Measurements from ENCODE around the gene KRTAP29-1. TPM values are rescaled to one million over a fixed set of nuclear protein-coding genes. Genes with fewer than 3 reads are reported as not detected.
A peak's percentile ranks its signal among the peaks of the same experiment; 100 is the strongest.

KRTAP29-1 gene
- total RNA-seq, 1 donor from 2014 or later, result not detected

DNA sequence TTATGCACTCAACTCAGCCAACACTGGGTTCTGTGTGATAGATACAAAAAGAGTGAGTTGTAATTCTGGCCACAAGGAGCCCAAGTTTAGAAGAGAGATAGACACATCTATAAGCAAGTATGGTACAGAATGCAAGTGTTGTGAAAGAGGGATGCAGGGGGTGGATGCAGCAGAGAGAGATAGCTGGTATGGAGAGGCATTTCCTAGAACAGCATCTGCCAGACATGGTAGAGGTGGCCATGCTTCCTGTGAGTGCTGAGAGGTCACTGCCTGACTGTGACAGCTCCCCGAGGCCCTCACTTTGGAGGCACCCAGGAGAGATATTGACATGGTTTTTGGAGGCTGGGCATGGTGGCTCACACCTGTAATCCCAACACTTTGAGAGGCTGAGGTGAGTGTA is 8.5 kb upstream of the KRTAP29-1 start:
- no peak overlapping the region for H3K27ac ChIP-seq
- no peaks in the 10 kb centered on the region for H3K27me3 ChIP-seq
- TF ChIP-seq, protein P1, sequence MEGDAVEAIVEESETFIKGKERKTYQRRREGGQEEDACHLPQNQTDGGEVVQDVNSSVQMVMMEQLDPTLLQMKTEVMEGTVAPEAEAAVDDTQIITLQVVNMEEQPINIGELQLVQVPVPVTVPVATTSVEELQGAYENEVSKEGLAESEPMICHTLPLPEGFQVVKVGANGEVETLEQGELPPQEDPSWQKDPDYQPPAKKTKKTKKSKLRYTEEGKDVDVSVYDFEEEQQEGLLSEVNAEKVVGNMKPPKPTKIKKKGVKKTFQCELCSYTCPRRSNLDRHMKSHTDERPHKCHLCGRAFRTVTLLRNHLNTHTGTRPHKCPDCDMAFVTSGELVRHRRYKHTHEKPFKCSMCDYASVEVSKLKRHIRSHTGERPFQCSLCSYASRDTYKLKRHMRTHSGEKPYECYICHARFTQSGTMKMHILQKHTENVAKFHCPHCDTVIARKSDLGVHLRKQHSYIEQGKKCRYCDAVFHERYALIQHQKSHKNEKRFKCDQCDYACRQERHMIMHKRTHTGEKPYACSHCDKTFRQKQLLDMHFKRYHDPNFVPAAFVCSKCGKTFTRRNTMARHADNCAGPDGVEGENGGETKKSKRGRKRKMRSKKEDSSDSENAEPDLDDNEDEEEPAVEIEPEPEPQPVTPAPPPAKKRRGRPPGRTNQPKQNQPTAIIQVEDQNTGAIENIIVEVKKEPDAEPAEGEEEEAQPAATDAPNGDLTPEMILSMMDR (IDR thresholded peaks at IDR 0.05), result no peak
- no peaks in the 10 kb centered on the region for H3K36me3 ChIP-seq
- H3K4me1 ChIP-seq, result no peaks in the 10 kb centered on the region
- intact Hi-C loops (cut with DNase I), result loop anchor here (10.0 kb wide), 1 partner anchor 314 kb away; the partner anchor contains the start of gene KRT17
- no peak for DNase-seq (ENCODE audit: low spot score in 2 of 2)
- H3K9me3 ChIP-seq, result no peaks in the 10 kb centered on the region
- H3K4me3 ChIP-seq, result no peak overlapping the region

GRCh38 chr17:41308918-41309359 is 6.3 kb upstream of the KRTAP29-1 start, which contains the start of gene KRTAP16-1:
Gene KRTAP16-1 (minus strand): TSS chr17:41309309. CDS start chr17:41309253, 56 bp downstream.
- Histone ChIP-seq H3K9me3 (no peaks in the 10 kb centered on the region), H3K4me1 (no peaks in the 10 kb centered on the region), H3K27ac (no peak within 1 kb of the TSS), H3K27me3 (no peaks in the 10 kb centered on the region), H3K36me3 (no peaks in the 10 kb centered on the region), H3K4me3 (no peak within 1 kb of the TSS)
- intact Hi-C loops (cut with DNase I), result no loop called here
- no peak for DNase-seq (ENCODE audit: low spot score in 2 of 2)
- TF ChIP-seq, protein P1 (IDR thresholded peaks at IDR 0.05), result no peak

DNA sequence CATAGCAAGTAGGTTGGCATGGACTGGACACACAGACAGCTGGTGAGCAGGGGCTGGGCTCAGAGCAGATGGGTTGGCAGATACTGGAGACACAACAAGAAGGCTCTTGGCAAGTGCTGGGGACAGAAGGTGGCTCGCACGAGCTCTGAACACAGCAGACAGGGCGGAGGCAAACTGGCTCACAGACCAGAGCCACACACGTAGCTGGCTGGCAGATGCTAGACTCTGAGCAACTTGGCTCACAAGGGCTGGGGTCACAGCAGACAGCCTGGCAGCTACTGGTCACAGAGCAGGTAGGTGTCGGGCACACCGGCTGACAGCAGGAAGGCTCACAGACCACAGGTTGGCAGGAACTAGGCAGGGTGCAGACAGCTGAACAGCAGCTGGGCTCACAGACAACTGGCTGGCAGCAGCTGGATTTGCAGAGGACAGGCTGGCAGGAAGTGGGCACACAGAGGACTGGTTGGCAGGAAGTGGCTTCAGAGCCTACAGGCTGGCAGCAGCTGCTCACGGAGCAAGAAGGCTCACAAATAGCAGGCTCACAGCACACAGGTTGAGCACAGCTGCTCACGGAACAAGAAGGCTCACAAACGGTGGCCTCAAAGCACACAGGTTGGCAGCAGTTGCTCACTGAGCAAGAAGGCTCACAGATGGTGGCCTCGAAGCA is 5.7 kb upstream of the KRTAP29-1 start:
- TF ChIP-seq, protein P1 (IDR thresholded peaks at IDR 0.05), result no peak
- intact Hi-C loops (cut with DNase I), result no loop called here
- H3K27ac ChIP-seq, result no peak overlapping the region
- no peaks in the 10 kb centered on the region for H3K9me3 ChIP-seq
- peak in 1 of 2 donors; percentile 71 for DNase-seq (ENCODE audit: low spot score in 2 of 2)
- no peaks in the 10 kb centered on the region for H3K36me3 ChIP-seq
- H3K4me3 ChIP-seq, result no peak overlapping the region
- no peaks in the 10 kb centered on the region for H3K27me3 ChIP-seq
- no peaks in the 10 kb centered on the region for H3K4me1 ChIP-seq

DNA sequence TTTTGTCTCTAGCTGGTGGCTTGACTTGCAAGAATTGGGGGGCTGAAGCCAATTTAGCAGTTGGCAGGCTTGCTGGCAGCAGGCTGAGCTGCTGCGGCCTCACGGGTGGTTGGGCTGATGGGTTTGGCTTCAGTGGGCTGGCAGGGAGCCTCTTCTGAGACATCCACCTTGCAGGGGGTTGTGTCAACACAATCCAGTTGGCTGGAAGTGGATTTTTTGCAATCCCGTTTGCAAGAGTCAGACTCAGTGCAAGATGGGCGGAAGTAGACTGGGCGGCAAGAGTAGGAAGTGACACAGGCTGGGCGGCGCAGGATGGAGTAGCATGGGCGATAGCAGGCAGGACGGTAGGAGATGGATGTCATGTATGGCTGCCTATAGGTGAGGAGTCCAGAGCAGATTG is 5.0 kb upstream of the KRTAP29-1 start:
- H3K4me1 ChIP-seq, result no peaks in the 10 kb centered on the region
- H3K36me3 ChIP-seq, result no peaks in the 10 kb centered on the region
- intact Hi-C loops (cut with DNase I), result no loop called here
- no peak overlapping the region for H3K27ac ChIP-seq
- H3K9me3 ChIP-seq, result no peaks in the 10 kb centered on the region
- TF ChIP-seq, protein P1 (IDR thresholded peaks at IDR 0.05), result no peak
- H3K27me3 ChIP-seq, result no peaks in the 10 kb centered on the region
- no peak overlapping the region for H3K4me3 ChIP-seq
- no peak for DNase-seq (ENCODE audit: low spot score in 2 of 2)

DNA sequence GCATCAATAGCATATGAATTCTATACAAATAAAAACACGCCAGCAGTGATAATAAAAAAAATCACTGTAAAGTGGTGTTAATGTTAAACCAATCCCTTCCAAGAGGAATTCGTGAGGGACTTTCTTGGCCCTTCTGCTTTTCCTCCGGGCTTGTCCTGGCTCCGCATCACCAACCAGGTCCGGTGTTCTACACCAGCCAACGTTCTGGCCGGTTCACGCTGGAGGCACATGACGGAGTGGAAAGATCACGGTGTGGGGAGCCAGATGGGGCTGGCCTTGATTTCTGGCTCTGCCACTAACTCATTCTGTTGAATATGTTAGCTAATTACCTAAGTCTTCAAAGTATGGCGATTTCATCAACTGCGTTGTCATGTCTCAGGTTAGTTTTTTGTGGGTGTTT is 1.4 kb upstream of the KRTAP29-1 start:
- H3K27me3 ChIP-seq, result no peaks in the 10 kb centered on the region
- TF ChIP-seq, protein P1 (IDR thresholded peaks at IDR 0.05), result no peak
- no peak for DNase-seq (ENCODE audit: low spot score in 2 of 2)
- no peaks in the 10 kb centered on the region for H3K36me3 ChIP-seq
- no peak overlapping the region for H3K27ac ChIP-seq
- intact Hi-C loops (cut with DNase I), result no loop called here
- no peak overlapping the region for H3K4me3 ChIP-seq
- no peaks in the 10 kb centered on the region for H3K4me1 ChIP-seq
- H3K9me3 ChIP-seq, result peaks cover 0 to 4% of the 10 kb centered on the region in 2 donors
